Fibroblast of gingiva (primary cell): ENCODE measurements around the gene SYCE1.

Source experiments
- DNase-seq: peaks from one replicate; pipeline ENCODE4 v3.0.0-alpha.2; 2011; ENCODE audit warnings: low read depth

The SYCE1 gene

DNA sequence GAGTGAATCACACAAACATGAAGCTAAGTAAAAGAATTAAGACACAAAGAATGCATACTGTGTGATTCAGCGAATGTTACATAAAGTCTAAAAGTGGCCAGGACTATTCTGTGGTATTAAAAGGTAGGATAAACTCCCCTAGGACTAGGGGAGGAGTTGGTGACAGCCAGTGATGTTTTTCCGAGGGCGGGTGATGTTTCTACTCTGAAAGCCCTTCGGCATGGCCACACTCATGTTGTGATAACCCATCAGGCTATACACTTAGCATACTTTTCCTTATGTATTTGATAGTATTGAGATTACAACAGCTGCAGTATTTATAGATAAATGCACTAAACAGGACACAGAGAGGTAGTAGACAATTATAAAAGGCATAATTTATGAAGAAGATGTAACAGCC, 54.0 kb downstream of the SYCE1 start:
- DNase-seq: no peak

- no peak for DNase-seq
Measured at GRCh38 chr10:133509700-133510099, 55.7 kb downstream of the SYCE1 start.
